Neuron (in vitro differentiated cells): Measurements from ENCODE around the gene SMNDC1.

Experiments used
- H2AFZ ChIP-seq: one replicate; pipeline ENCODE4 v1.6.1; 2013; ENCODE audit warnings: low read depth, mild to moderate bottlenecking, inconsistent platforms, low read length, moderate library complexity
- H3K27me3 ChIP-seq: one replicate; pipeline ENCODE4 v1.6.1; 2013; ENCODE audit warnings: low read length; ENCODE audit not compliant: insufficient read depth
- H3K36me3 ChIP-seq: one replicate; pipeline ENCODE4 v1.6.1; 2013; ENCODE audit warnings: low read length; ENCODE audit not compliant: insufficient read depth
- H3K4me1 ChIP-seq: one replicate; pipeline ENCODE4 v1.6.1; 2013; ENCODE audit warnings: low read length; ENCODE audit not compliant: insufficient read depth
- H3K4me3 ChIP-seq: 2 replicates; pipeline ENCODE4 v1.5.1; 2013; ENCODE audit warnings: mild to moderate bottlenecking, low read length, moderate library complexity
- H3K9me3 ChIP-seq: one replicate; pipeline ENCODE4 v1.6.1; 2013; ENCODE audit warnings: low read length

Gene SMNDC1

DNA sequence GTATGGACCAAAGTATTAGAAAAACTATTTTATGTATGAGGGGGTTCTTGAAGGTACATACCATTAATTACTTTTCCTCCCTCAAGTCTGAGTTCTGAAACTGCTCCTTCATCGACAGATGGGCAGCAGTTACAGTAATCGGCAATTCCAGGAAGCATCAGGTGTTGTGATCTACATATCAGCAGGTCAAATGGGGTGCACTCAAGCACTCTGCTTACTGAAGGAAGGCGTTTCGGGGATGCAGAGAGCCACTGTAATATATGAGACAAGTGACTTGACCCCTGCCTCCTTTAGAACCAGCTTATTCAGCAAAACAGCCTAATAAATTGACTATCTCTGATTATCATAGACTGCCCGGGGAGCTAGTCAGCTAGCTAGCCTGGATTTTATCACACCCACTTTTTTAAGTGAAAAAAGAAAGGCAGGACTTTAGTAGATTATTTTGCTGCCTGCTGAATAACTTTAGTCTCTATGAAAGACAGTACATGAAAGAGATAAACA is 4.2 kb downstream of the SMNDC1 start:
- Histone ChIP-seq H3K9me3 (no peaks in the 10 kb centered on the region), H3K4me1 (peaks cover 26% of the 10 kb centered on the region), H3K27me3 (no peaks in the 10 kb centered on the region), H3K36me3 (peaks cover 72% of the 10 kb centered on the region), H2AFZ (no peak overlapping the region), H3K4me3 (no peak overlapping the region)

DNA sequence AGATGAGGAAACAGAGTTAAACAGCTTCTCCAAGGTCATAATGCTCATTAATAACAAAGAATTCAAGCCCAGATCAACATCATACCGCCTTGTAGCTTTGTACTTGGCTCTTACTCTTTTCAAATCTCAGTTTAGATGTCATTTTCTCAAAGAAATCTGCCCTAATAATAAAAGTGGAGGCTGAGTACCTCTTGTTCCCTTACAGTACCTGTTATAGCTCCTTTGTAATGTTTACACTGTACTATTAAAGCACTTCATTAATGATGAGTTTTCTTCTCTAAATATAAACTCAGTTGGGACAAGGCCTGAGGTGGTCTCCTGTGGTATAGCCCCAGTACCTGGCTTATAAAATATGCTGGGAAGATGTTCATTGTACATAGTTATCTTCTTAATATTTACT is 7.8 kb downstream of the SMNDC1 start:
- no peaks in the 10 kb centered on the region for H3K27me3 ChIP-seq
- H3K9me3 ChIP-seq, result no peaks in the 10 kb centered on the region
- no peak overlapping the region for H2AFZ ChIP-seq
- peaks cover 6% of the 10 kb centered on the region for H3K4me1 ChIP-seq
- no peak overlapping the region for H3K4me3 ChIP-seq
- peaks cover 92% of the 10 kb centered on the region for H3K36me3 ChIP-seq

DNA sequence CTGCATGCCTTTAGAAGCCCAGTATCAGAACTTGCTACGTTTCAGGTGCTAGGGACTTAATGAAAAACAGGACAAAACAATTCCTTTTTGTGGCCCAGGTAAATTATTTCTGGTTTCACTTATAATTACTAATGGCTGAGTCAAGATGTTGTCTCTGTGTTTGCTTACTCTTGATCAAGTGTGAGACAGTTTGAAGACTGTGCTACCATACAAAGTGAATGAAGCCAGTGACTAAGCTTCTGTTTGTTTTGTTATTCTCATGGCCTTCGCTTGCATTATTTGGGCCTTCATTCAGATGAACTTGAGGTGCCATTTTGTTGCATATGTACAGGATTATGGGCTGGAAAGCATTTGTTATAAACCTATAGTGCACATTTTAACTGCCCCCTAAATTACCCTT is 17.9 kb downstream of the SMNDC1 start:
- Histone ChIP-seq H3K9me3 (no peaks in the 10 kb centered on the region), H3K4me1 (no peaks in the 10 kb centered on the region), H3K4me3 (no peak overlapping the region), H3K36me3 (peaks cover 71% of the 10 kb centered on the region), H2AFZ (no peak overlapping the region), H3K27me3 (no peaks in the 10 kb centered on the region)

DNA sequence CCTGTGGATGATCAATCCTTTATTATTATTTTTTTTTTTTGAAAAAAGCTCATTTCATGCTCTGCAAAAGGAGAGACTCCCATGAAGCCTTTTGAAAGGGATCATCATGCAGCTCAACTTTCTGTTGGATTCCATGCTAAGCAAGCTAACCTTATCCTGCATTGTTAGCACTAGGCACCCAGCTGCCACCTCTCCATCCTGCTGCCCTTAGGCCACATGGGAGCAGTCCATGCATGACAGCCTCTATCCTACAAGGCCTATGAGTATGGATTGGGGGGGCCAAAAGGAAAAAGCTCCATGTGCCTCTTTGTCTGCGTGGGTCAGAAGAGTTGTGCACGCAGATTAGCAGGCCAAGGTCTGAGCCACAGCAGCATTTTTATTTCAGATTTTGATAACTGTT is 19.2 kb downstream of the SMNDC1 start:
- no peak overlapping the region for H2AFZ ChIP-seq
- no peaks in the 10 kb centered on the region for H3K9me3 ChIP-seq
- no peaks in the 10 kb centered on the region for H3K4me1 ChIP-seq
- no peaks in the 10 kb centered on the region for H3K27me3 ChIP-seq
- no peak overlapping the region for H3K4me3 ChIP-seq
- H3K36me3 ChIP-seq, result peaks cover 63% of the 10 kb centered on the region

DNA sequence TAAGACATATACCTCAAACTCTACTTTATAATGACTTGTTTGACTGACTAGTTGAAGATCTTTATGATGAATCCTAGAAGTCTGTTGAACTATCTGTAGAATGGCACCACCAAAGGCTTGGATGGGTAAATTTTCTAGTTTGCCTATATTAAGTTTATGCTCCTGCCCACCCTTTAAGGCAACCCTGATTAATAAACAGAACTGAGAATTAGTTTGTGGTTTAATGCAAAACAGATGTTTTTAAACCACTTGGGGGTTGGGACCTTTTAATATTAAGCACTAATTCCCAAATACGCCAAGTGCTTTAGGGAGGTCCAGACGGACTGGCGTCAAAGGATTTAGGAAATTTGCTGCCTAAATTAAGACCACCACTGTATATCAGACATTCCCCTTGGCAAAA is 20.5 kb downstream of the SMNDC1 start:
- Histone ChIP-seq H3K4me1 (peaks cover under 1% of the 10 kb centered on the region), H3K4me3 (no peak overlapping the region), H2AFZ (no peak overlapping the region), H3K9me3 (no peaks in the 10 kb centered on the region), H3K36me3 (peaks cover 60% of the 10 kb centered on the region), H3K27me3 (no peaks in the 10 kb centered on the region)

DNA sequence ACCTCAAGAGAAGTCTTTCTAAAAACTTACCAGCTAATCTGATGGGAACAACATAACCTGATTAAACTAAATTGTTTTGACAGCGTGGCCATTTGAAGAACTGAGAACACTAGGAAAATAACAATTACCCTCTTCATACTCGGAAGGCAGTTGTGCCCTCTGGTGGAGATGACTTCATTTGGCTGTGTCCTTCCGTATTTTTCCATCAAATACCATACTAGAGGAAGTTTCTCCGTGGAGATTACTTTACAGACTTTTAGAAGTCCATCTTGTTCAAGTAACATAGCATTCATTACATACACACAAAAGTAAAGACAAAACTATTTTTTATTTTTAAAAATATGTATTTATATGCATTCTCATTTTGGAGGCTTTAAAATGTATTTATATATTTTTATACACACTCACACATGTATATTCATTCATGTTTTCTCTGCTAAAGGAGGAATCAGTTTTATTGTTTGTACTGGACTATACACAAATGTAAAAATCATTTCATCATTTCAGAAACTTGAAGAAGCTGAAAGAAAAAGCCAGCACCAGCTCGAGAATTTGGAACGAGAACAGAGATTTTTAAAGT is 25.2 kb downstream of the SMNDC1 start:
- peaks cover 20% of the 10 kb centered on the region for H3K36me3 ChIP-seq

DNA sequence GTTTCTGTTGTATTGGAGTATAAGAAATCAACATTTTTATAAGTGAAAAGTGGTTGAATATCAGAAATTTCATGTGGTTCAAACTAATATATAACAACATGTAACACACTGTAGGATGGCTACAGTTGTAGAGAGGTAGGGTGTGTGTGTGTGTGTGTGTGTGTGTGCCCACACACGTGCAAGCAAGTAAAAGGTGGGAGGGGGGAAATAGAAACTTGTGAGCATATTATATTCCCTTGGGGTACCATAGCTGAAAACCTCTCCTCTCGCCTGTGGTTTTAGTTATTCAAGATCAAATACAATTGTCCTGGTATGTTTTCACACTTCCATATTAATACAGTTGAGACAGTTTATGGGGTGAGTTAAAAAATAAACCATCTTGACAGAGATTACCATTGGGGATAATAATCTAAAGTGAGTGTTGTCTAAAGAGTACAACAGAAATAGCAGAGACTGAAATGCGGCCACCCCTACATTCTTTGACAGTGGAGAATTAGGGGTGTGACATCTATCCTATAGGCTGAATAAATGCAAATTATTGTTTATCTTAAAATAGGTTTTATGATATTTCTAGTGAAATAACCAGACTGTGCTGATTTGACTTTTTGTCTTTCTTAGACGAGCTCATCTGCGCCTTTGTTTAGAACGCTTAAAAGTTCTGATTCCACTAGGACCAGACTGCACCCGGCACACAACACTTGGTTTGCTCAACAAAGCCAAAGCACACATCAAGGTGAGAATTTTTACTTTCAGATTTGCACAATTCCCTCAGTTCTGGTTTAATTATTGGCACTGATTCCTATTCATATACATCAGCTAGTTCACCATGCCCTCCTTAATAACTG is 25.9 kb downstream of the SMNDC1 start:
- peaks cover 3% of the 10 kb centered on the region for H3K4me1 ChIP-seq
- no peak overlapping the region for H2AFZ ChIP-seq
- H3K36me3 ChIP-seq, result peaks cover 17% of the 10 kb centered on the region
- H3K4me3 ChIP-seq, result no peak overlapping the region
- H3K27me3 ChIP-seq, result no peaks in the 10 kb centered on the region
- H3K9me3 ChIP-seq, result no peaks in the 10 kb centered on the region

More for the DNA sequence above, 25.2 kb downstream of the SMNDC1 start:
- Histone ChIP-seq H3K4me1 (peaks cover 3% of the 10 kb centered on the region), H3K4me3 (no peak overlapping the region), H3K9me3 (no peaks in the 10 kb centered on the region), H3K27me3 (no peaks in the 10 kb centered on the region), H2AFZ (no peak overlapping the region)

DNA sequence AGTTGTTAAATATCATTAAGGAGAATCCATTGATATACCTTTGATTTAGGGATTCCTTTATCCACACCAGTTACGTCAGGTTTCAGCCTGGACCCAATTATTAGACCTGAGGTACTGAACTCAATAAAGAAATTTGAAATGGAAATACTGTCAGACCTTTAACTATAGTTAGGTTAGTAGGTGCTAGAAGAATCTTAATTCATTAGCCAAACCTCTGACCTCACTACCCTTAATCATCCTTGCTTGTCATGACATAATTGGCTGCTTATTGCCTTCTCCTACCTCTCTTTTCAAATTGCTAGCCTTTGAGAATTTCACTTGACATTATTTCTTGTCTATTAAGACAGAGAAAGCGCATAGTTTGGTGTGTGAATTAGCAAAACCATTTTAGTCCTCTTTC is 27.1 kb downstream of the SMNDC1 start:
- Histone ChIP-seq H3K36me3 (peaks cover 16% of the 10 kb centered on the region), H2AFZ (no peak overlapping the region), H3K4me1 (peaks cover 3% of the 10 kb centered on the region), H3K9me3 (no peaks in the 10 kb centered on the region), H3K4me3 (no peak overlapping the region), H3K27me3 (no peaks in the 10 kb centered on the region)

DNA sequence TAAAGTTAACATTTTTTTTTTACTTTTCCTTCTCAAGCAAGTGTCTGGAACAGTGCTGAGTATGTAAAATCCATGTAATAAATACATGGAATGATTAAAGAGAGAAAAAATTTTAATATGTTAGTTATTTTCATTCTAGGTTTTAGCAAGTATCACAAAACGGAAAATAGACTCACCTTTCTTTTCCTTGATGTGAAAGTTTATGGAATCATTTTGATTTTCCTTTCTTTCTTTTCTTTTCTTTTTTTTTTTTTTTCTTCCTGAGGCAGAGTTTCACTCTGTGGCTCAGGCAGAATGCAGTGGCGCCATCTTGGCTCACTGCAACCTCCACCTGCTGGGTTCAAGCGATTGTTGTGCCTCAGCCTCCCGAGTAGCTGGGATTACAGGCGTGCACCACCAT is 28.1 kb downstream of the SMNDC1 start:
- Histone ChIP-seq H2AFZ (no peak overlapping the region), H3K4me1 (peaks cover 3% of the 10 kb centered on the region), H3K27me3 (no peaks in the 10 kb centered on the region), H3K36me3 (peaks cover 12% of the 10 kb centered on the region), H3K9me3 (no peaks in the 10 kb centered on the region), H3K4me3 (no peak overlapping the region)

DNA sequence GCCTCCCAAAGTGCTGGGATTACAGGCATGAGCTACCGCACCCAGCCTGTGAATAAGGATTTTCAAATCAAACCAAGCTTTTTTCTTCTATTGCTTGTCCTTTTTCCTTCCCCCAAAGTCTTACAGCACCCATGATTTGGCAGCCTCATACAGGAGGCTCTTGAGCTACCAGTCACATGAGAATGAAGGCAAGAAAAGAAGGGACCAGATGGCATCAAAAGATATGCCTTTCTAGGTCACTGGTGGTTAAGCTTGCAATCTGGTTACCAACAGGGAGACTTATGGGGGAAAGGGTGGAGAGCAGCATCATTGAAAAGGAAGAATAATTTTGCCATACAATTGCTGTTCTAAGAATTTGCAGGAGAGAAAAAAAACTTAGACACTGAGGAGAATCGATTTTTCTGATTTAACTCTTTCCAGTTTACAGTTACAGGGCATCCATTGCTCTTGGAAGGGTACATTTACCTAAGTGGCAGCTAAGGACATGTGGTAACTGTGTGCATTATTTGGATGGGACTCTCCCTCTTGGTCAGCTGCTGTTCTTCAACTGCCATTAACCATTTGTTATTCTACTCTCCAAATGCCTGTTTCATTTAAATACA is 29.5 kb downstream of the SMNDC1 start:
- Histone ChIP-seq H3K4me3 (no peak overlapping the region), H3K4me1 (peaks cover 3% of the 10 kb centered on the region), H2AFZ (no peak overlapping the region), H3K9me3 (no peaks in the 10 kb centered on the region), H3K27me3 (no peaks in the 10 kb centered on the region), H3K36me3 (peaks cover 8% of the 10 kb centered on the region)

DNA sequence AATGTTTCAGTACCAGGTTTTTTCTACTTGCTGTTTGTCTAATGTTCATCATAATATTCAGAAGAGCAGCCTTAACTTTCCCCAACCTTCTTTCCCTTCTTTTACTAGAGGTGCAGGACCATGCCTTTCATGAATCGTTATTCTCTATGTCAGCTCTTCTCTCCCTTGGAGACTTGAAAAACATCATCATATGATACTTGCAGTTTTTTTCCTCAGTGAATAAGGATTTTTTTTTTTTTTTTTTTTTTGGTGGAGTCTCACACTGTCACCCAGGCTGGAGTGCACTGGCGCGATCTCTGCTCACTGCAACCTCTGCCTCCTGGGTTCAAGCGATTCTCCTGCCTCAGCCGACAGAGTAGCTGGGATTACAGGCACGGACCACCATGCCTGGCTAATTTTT is 30.1 kb downstream of the SMNDC1 start:
- no peak overlapping the region for H2AFZ ChIP-seq
- H3K27me3 ChIP-seq, result no peaks in the 10 kb centered on the region
- no peak overlapping the region for H3K4me3 ChIP-seq
- peaks cover 3% of the 10 kb centered on the region for H3K4me1 ChIP-seq
- peaks cover 3% of the 10 kb centered on the region for H3K36me3 ChIP-seq
- no peaks in the 10 kb centered on the region for H3K9me3 ChIP-seq

DNA sequence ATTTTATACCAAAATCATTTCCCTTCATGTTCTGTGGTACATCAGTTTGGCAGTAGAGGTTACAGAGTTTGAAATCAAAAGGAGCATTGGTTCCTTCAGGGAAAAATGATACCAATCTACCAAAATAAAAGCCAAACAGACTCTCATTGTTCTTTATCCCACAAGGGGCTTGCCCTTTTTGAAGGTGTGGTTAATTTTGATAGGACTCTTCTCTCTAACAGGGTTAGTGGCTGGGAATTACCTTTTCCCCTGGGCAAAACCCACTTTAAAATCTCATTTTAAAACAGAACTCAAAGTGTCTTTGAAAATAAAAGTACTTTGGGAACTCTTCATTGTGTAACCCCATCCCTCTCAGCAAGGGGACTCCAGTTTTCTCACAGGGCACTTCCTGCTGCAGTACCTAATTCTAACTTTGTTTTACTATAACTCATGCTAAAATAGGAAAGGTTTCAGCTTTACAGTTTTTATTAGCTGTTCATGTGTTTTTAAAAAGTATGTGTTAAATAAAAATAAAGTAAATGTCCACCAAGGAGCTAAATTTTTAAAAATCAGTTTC is 30.6 kb downstream of the SMNDC1 start:
- Histone ChIP-seq H3K36me3 (peaks cover 2% of the 10 kb centered on the region), H3K9me3 (no peaks in the 10 kb centered on the region), H3K4me1 (peaks cover 2% of the 10 kb centered on the region), H3K4me3 (no peak overlapping the region), H2AFZ (no peak overlapping the region), H3K27me3 (no peaks in the 10 kb centered on the region)

DNA sequence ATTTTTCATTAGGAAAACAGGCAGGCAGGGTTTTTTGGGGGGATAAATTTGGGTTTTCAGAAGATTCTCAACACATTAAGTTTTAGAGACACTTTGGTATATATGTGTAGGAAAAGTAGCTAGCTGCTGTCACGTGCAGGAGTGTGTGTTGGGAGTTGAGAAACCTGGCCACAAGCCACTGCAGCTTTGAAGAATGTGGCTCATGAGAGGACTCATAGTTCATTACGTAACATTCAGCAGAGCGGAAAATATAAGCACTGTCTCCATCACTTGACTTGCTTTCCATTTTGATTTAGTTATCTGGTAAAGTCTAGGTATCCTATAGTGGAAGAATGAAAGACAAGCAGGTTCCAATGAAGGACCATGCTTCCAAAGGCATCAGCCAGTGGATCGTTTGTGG is 31.2 kb downstream of the SMNDC1 start:
- Histone ChIP-seq H2AFZ (no peak overlapping the region), H3K4me3 (no peak overlapping the region), H3K36me3 (no peaks in the 10 kb centered on the region), H3K9me3 (no peaks in the 10 kb centered on the region), H3K4me1 (no peaks in the 10 kb centered on the region), H3K27me3 (no peaks in the 10 kb centered on the region)
